ENCODE results near the gene ANKRD40CL. TPM values are rescaled to one million over a fixed set of nuclear protein-coding genes. Genes with fewer than 3 reads are reported as not detected.

Gene ANKRD40CL, protein sequence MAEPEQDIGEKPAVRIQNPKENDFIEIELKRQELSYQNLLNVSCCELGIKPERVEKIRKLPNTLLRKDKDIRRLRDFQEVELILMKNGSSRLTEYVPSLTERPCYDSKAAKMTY
- total RNA-seq (2014; rRNA removed; shearing (Covaris generic)), result not detected in 2 replicates
- polyA plus RNA-seq (2016; fragmentation: Nextera tagmentation; extraction: Ambion mirVana), result not detected in 2 replicates

DNA sequence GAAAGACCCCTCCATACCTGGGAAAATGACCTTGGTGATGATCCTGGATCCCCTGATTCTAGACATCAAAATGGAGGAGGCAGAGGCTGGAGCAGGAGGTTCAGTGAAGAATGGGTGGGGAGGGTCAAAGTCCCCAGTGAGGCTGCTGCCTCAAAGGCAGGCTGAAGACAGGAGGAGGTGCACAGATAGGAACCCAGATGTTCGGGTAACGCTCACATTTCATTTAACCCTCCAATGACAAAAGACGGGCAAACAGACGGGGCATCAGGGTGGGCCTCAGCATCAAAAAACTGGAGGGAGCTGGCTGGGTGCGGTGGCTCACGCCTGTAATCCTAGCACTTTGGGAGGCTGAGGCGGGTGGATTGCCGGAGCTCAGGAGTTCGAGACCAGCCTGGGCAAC is at the start of gene ANKRD40CL:
Gene ANKRD40CL, minus strand, starts transcription at position 73 of the 400 bp plus-strand sequence. CDS start 605 bp downstream, outside the sequence.
- no peak within 1 kb of the TSS for H3K27ac ChIP-seq
- no peaks in the 10 kb centered on the region for H4K20me1 ChIP-seq (ENCODE audit: insufficient read depth)
- TF ChIP-seq EZH2phosphoT487 (IDR thresholded peaks at IDR 0.05; ENCODE audit: insufficient read depth, low read depth), result no peak
- H3K4me2 ChIP-seq (ENCODE audit: unreplicated experiment), result no peak within 1 kb of the TSS
- H3K9me2 ChIP-seq (ENCODE audit: insufficient read depth), result no peaks in the 10 kb centered on the region
- no peaks in the 10 kb centered on the region for H3K36me3 ChIP-seq (ENCODE audit: low read depth)
- DNase-seq, result no peak
- H3F3A ChIP-seq (ENCODE audit: insufficient read depth), result no peaks in the 10 kb centered on the region
- no peak within 1 kb of the TSS for H3K9ac ChIP-seq
- H3K9me3 ChIP-seq (ENCODE audit: low read depth), result no peaks in the 10 kb centered on the region
- H2AFZ ChIP-seq, result no peak within 1 kb of the TSS
- no peaks in the 10 kb centered on the region for H3K27me3 ChIP-seq (replicated peaks; ENCODE audit: insufficient read depth)
- no peaks in the 10 kb centered on the region for H3K4me1 ChIP-seq (ENCODE audit: insufficient read depth)
- H3K79me2 ChIP-seq (ENCODE audit: insufficient read depth), result no peaks in the 10 kb centered on the region
- no peak within 1 kb of the TSS for H3K4me3 ChIP-seq
- 65 to 66% methylated on average over 9 of the region's 9 CpGs for WGBS, 2 experiments (ENCODE audit: low coverage in 1 of 2, low lambda C conversion rate in 2 of 2, missing lambda C conversion rate in 2 of 2)
- in situ Hi-C loops (cut with MboI), result no loop called here

DNA sequence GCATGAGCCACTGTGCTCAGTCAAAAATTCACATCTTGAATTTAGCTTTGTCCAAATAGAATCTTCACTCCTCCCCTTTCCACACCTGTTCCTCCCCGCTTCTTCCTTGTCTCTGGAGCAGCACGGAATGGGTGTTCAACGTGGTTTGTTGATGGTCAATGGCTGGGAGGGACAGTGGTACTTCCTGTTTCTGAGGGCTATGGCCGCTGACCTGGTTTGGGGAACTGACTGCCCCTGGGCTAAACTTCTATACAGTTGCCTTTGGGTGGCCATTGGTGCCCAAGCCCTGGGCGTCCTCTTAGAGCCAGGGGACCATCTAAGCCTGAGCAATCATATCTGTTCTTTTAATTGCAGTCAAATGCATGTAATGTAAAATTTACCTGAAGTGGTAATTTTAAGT is 49.0 kb upstream of the ANKRD40CL start:
- WGBS, 2 experiments (ENCODE audit: low coverage in 1 of 2, low lambda C conversion rate in 2 of 2, missing lambda C conversion rate in 2 of 2), result 49 to 58% methylated on average over 5 of the region's 5 CpGs
- Histone ChIP-seq H3K4me2 (ENCODE audit: unreplicated experiment) (no peak overlapping the region), H2AFZ (no peak overlapping the region), H3K4me3 (no peak overlapping the region), H3K9ac (no peak overlapping the region), H3F3A (ENCODE audit: insufficient read depth) (no peaks in the 10 kb centered on the region), H3K9me2 (ENCODE audit: insufficient read depth) (no peaks in the 10 kb centered on the region), H3K36me3 (ENCODE audit: low read depth) (no peaks in the 10 kb centered on the region), H3K27me3 (replicated peaks; ENCODE audit: insufficient read depth) (peaks cover 6% of the 10 kb centered on the region), H3K4me1 (ENCODE audit: insufficient read depth) (no peaks in the 10 kb centered on the region), H3K9me3 (ENCODE audit: low read depth) (no peaks in the 10 kb centered on the region), H3K27ac (no peak overlapping the region), H4K20me1 (ENCODE audit: insufficient read depth) (no peaks in the 10 kb centered on the region), H3K79me2 (ENCODE audit: insufficient read depth) (no peaks in the 10 kb centered on the region)
- in situ Hi-C loops (cut with MboI), result no loop called here
- TF ChIP-seq EZH2phosphoT487 (IDR thresholded peaks at IDR 0.05; ENCODE audit: insufficient read depth, low read depth) (no peak), EZH2 (IDR thresholded peaks at IDR 0.05; ENCODE audit: insufficient read depth, poor library complexity, severe bottlenecking) (no peak)
- no peak for DNase-seq

DNA sequence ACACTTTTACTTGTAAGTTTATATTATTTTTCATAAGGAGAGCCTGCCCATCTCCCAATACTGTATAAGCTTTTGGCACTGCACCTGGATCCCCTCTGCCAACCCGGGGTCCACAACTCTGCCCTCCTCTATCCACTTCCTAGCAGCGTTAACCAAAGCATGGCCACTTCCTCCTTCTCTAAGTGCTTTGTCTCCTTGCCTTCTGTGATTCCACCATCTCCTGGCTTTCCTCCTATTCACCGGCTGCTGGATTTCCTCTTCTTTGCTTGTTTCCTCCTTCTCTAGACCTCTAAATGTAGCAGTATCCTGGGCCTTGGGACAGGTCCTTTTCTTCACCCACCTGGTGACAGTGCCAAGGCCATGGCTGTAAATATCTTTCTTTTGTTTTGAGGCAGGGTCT is 48.1 kb upstream of the ANKRD40CL start:
- TF ChIP-seq EZH2 (IDR thresholded peaks at IDR 0.05; ENCODE audit: insufficient read depth, poor library complexity, severe bottlenecking), result no peak
- no peak for TF ChIP-seq EZH2phosphoT487 (IDR thresholded peaks at IDR 0.05; ENCODE audit: insufficient read depth, low read depth)
- DNase-seq, result no peak
- no peak overlapping the region for H2AFZ ChIP-seq
- H3K4me3 ChIP-seq, result no peak overlapping the region
- H3K9ac ChIP-seq, result no peak overlapping the region
- H3K27me3 ChIP-seq (replicated peaks; ENCODE audit: insufficient read depth), result peaks cover 6% of the 10 kb centered on the region
- 34 to 43% methylated on average over 3 of the region's 3 CpGs for WGBS, 2 experiments (ENCODE audit: low coverage in 1 of 2, low lambda C conversion rate in 2 of 2, missing lambda C conversion rate in 2 of 2)
- in situ Hi-C loops (cut with MboI), result no loop called here
- H3K9me3 ChIP-seq (ENCODE audit: low read depth), result no peaks in the 10 kb centered on the region
- H3K27ac ChIP-seq, result no peak overlapping the region
- H3K36me3 ChIP-seq (ENCODE audit: low read depth), result no peaks in the 10 kb centered on the region
- no peaks in the 10 kb centered on the region for H3K9me2 ChIP-seq (ENCODE audit: insufficient read depth)
- no peaks in the 10 kb centered on the region for H3F3A ChIP-seq (ENCODE audit: insufficient read depth)
- no peaks in the 10 kb centered on the region for H3K79me2 ChIP-seq (ENCODE audit: insufficient read depth)
- no peak overlapping the region for H3K4me2 ChIP-seq (ENCODE audit: unreplicated experiment)
- no peaks in the 10 kb centered on the region for H3K4me1 ChIP-seq (ENCODE audit: insufficient read depth)
- H4K20me1 ChIP-seq (ENCODE audit: insufficient read depth), result no peaks in the 10 kb centered on the region

DNA sequence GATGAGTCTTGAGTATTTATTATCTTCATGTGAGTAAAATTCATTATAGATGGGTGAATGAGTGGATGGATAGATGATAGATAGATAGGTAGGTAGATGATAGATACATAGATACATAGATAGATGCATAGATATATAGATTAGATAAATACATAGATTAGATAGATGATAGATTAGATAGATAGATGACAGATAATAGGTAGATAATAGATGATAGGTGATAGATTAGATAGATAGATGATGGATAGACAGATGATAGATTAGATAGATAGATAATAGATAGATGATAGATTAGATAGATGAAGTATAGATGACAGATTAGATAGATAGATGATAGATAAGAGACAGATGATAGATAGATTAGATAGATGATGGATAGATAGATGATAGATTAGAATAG is 46.3 kb upstream of the ANKRD40CL start:
- no peak overlapping the region for H3K4me3 ChIP-seq
- H3K36me3 ChIP-seq (ENCODE audit: low read depth), result no peaks in the 10 kb centered on the region
- no peaks in the 10 kb centered on the region for H3K79me2 ChIP-seq (ENCODE audit: insufficient read depth)
- peaks cover 6% of the 10 kb centered on the region; the same call in 1 of the 2 replicates for H3K27me3 ChIP-seq (replicated peaks; ENCODE audit: insufficient read depth)
- no peak overlapping the region for H2AFZ ChIP-seq
- no peaks in the 10 kb centered on the region for H4K20me1 ChIP-seq (ENCODE audit: insufficient read depth)
- no peak overlapping the region for H3K9ac ChIP-seq
- H3F3A ChIP-seq (ENCODE audit: insufficient read depth), result no peaks in the 10 kb centered on the region
- in situ Hi-C loops (cut with MboI), result no loop called here
- TF ChIP-seq EZH2phosphoT487 (IDR thresholded peaks at IDR 0.05; ENCODE audit: insufficient read depth, low read depth), result no peak
- no peak for TF ChIP-seq EZH2 (IDR thresholded peaks at IDR 0.05; ENCODE audit: insufficient read depth, poor library complexity, severe bottlenecking)
- no peaks in the 10 kb centered on the region for H3K4me1 ChIP-seq (ENCODE audit: insufficient read depth)
- H3K27ac ChIP-seq, result no peak overlapping the region
- H3K4me2 ChIP-seq (ENCODE audit: unreplicated experiment), result no peak overlapping the region
- H3K9me2 ChIP-seq (ENCODE audit: insufficient read depth), result no peaks in the 10 kb centered on the region
- DNase-seq, result no peak
- H3K9me3 ChIP-seq (ENCODE audit: low read depth), result no peaks in the 10 kb centered on the region

DNA sequence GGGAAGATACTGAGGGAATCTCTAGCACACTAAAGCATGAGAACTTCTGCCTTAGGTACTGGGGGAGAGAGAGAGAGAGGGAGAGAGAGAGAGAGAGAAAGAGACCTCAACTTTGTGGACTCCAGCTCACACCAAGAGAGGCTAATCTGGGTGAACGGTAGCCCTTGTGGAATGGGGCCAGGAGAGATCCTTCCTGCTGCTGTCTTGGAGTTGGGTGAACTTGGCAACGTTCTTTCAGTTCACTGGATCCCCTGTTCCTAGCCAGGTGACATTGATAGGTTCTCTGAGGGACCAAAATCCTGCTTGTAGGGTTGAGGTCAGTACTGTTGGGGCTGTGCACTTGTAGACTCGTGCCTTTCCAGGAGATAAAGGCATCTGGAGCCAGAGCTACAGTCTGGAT is 41.6 kb upstream of the ANKRD40CL start:
- Histone ChIP-seq H3K9me3 (ENCODE audit: low read depth) (no peaks in the 10 kb centered on the region), H3K27me3 (replicated peaks; ENCODE audit: insufficient read depth) (no peaks in the 10 kb centered on the region), H3K27ac (no peak overlapping the region), H3K4me1 (ENCODE audit: insufficient read depth) (no peaks in the 10 kb centered on the region), H3K4me2 (ENCODE audit: unreplicated experiment) (no peak overlapping the region), H4K20me1 (ENCODE audit: insufficient read depth) (no peaks in the 10 kb centered on the region), H3K79me2 (ENCODE audit: insufficient read depth) (no peaks in the 10 kb centered on the region), H3K9ac (no peak overlapping the region), H3K36me3 (ENCODE audit: low read depth) (no peaks in the 10 kb centered on the region), H3K4me3 (no peak overlapping the region), H3K9me2 (ENCODE audit: insufficient read depth) (no peaks in the 10 kb centered on the region), H3F3A (ENCODE audit: insufficient read depth) (no peaks in the 10 kb centered on the region), H2AFZ (no peak overlapping the region)
- no peak for TF ChIP-seq EZH2phosphoT487 (IDR thresholded peaks at IDR 0.05; ENCODE audit: insufficient read depth, low read depth)
- no peak for TF ChIP-seq EZH2 (IDR thresholded peaks at IDR 0.05; ENCODE audit: insufficient read depth, poor library complexity, severe bottlenecking)
- in situ Hi-C loops (cut with MboI), result no loop called here
- DNase-seq, result no peak
- 42 to 62% methylated on average over 3 of the region's 3 CpGs for WGBS, 2 experiments (ENCODE audit: low coverage in 1 of 2, low lambda C conversion rate in 2 of 2, missing lambda C conversion rate in 2 of 2)
